WTC11 (cell line): Measurements from ENCODE around the gene PLPP7.

Experiments used
- ATF2 ChIP-seq: sonication (generic); formaldehyde crosslinking; IDR thresholded peaks from 2 replicates; pipeline ENCODE4 v1.8.1; 2022; ENCODE audit warnings: low read depth, missing genetic modification reagents, borderline replicate concordance
- CTCF ChIP-seq: fragments of 200-600 bp; IDR thresholded peaks from 2 replicates; pipeline ENCODE4 v1.8.0; 2022; ENCODE audit warnings: antibody characterized with exemption
- NFYB ChIP-seq: sonication (generic); formaldehyde crosslinking; conservative IDR thresholded peaks from 2 replicates; pipeline ENCODE4 v1.8.0; 2022; ENCODE audit warnings: low read depth, missing genetic modification reagents
- USF1 ChIP-seq: sonication (generic); formaldehyde crosslinking; IDR thresholded peaks from 2 replicates; pipeline ENCODE4 v1.8.0; 2022; ENCODE audit warnings: mild to moderate bottlenecking, missing genetic modification reagents

- no peak for TF ChIP-seq CTCF
- no peak for TF ChIP-seq USF1 (CRISPR knock-in tag)
- TF ChIP-seq NFYB, result no peak
- no peak for TF ChIP-seq ATF2 (CRISPR knock-in tag)
Measured at GRCh38 chr9:131282688-131283422, 6.7 kb upstream of the PLPP7 start.
